Cardiac fibroblast (primary cell): ENCODE measurements around the gene SLC35A5.

Source experiments
- DNase-seq, 2 donors: peaks; one replicate each; pipeline versions ENCODE4 v3.0.0 to v3.0.0-alpha.2; 2010; ENCODE audit warnings: low read depth in 2 of 2
- H3K4me3 ChIP-seq, 2 donors: replicated peaks in 1 of 2; 1 replicate in 1 of 2; 2 replicates in 1 of 2; pipeline ENCODE4 v1.5.1; 2011; ENCODE audit warnings: low read depth in 2 of 2, low read length in 2 of 2, mild to moderate bottlenecking in 2 of 2, moderate library complexity in 1 of 2
- TF ChIP-seq, protein P1 (sequence below): IDR thresholded peaks from one replicate; pipeline ENCODE4 v1.5.1; 2011; ENCODE audit warnings: low read depth, mild to moderate bottlenecking, low read length, inconsistent platforms

Gene SLC35A5

DNA sequence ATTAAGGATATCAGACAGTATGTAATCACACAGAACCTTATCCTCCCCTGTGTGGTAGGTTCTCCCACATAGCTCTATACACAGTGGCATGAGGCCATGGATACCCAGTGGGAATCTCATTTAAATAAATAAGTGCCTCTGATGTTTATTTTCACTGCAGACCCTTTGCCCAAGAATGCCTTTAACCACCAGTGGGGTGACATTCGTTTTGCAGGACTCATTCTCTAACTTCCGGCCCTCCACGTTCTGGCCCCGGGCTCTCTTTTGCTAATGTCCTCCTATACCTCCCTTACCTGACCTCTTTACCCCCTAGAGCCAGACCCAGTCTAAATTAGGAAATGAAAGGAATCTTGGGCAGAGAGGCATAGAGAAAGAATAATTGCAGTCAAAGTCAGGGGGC lies 70.8 kb downstream of the SLC35A5 start:
- peak overlapping the region in 1 of 2 donors; percentile 71 for H3K4me3 ChIP-seq
- TF ChIP-seq, protein P1, sequence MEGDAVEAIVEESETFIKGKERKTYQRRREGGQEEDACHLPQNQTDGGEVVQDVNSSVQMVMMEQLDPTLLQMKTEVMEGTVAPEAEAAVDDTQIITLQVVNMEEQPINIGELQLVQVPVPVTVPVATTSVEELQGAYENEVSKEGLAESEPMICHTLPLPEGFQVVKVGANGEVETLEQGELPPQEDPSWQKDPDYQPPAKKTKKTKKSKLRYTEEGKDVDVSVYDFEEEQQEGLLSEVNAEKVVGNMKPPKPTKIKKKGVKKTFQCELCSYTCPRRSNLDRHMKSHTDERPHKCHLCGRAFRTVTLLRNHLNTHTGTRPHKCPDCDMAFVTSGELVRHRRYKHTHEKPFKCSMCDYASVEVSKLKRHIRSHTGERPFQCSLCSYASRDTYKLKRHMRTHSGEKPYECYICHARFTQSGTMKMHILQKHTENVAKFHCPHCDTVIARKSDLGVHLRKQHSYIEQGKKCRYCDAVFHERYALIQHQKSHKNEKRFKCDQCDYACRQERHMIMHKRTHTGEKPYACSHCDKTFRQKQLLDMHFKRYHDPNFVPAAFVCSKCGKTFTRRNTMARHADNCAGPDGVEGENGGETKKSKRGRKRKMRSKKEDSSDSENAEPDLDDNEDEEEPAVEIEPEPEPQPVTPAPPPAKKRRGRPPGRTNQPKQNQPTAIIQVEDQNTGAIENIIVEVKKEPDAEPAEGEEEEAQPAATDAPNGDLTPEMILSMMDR = no peak
- DNase-seq = no peak

- peak overlapping the region in 1 of 2 donors; percentile 71 for H3K4me3 ChIP-seq
- DNase-seq = no peak
- TF ChIP-seq, protein P1 = no peak
These were observed 71.3 kb downstream of the SLC35A5 start for GRCh38 chr3:112633191-112633590.

DNA sequence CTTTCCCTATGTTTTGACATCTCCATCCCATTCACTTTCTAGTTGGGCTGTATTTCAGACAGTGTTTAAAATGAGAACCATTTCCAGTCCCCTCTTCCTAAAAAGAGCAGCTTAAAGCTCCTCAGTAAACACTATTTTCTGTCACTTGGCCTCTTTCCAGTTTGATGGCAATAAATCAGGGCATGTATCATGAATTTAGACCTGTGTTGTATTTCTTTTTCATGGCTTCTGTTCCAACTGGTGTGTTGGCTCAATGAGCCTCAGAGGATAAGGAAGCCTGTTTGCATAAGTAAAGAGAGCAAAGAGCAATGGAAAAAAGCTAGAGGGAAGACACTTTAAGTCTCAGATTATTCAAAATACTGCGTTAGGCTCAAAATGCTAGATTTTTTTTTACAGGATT lies 71.9 kb downstream of the SLC35A5 start:
- TF ChIP-seq, protein P1 = no peak
- peak overlapping the region in 1 of 2 donors; percentile 71 for H3K4me3 ChIP-seq
- no peak for DNase-seq

DNA sequence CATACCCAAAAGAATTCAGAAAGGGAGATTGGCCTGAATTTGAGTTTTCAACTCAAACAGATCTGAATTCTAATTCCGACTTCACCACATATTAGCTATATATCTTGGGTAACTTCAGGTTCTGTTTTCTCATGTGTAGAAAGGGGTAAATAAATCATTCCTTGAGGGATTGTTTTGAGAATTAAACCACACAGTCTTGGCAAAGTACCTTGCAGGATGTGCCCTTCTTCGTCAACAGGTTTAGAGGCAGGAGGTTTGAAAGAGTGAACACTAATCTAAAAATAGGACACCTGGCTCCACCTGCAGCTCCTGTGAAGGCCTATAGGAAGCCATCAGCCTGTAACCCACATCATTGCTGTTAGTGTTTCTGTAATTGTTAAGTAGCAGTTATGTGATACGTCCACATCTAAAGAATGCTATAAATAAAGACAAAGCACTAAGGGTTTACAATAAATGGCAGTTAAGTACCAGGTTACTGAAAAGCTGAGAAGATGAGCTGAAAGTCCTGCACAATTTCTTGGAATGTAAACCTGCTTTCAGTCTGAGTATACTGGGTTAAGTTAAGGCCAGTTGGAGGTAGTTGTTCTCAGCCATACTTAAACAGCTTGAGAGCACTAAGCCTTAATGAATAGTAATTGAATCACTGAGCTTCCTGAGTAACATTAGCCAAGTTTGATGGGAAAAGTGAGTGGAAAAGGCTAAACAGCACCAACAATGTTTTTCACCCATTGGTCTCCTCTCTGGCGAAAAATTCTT lies 73.1 kb downstream of the SLC35A5 start:
- TF ChIP-seq, protein P1 = no peak
- DNase-seq = no peak
- peak overlapping the region; percentile 64 to 71 for H3K4me3 ChIP-seq
